K562 (cell line): Measurements from ENCODE around the gene LARP6.

Experiments
- GTF2F1 ChIP-seq: IDR thresholded peaks from 2 replicates; pipeline ENCODE4 v1.6.1; 2011; ENCODE audit warnings: low read depth, low read length, improper control_type of control experiment
- MAX ChIP-seq: sonication (generic); formaldehyde crosslinking; IDR thresholded peaks from 2 replicates; pipeline ENCODE4 v1.9.0; 2022; ENCODE audit warnings: mild to moderate bottlenecking, missing genetic modification reagents
- PATZ1 ChIP-seq: fragments of 250-450 bp; sonication (Bioruptor Pico); IDR thresholded peaks from 2 replicates; pipeline ENCODE4 v1.5.0; 2020; ENCODE audit warnings: mild to moderate bottlenecking, borderline replicate concordance
- POLR2A ChIP-seq: fragments of 450-650 bp; conservative IDR thresholded peaks from 2 replicates; pipeline ENCODE4 v1.6.1; 2016
- POLR2H ChIP-seq: IDR thresholded peaks from 2 replicates; pipeline ENCODE4 v1.6.1; 2016; ENCODE audit warnings: missing genetic modification characterization, low read depth, mild to moderate bottlenecking, control low read depth, missing compliant biosample characterization, moderate library complexity
- RBM25 ChIP-seq: fragments of 200-400 bp; formaldehyde crosslinking; IDR thresholded peaks from 2 replicates; pipeline ENCODE4 v1.6.1; 2018; ENCODE audit warnings: low read length, low read depth, moderate library complexity; ENCODE audit not compliant: severe bottlenecking
- ZC3H8 ChIP-seq: fragments of 450-650 bp; IDR thresholded peaks from 2 replicates; pipeline ENCODE4 v1.6.1; 2017
- ZNF121 ChIP-seq: sonication (generic); formaldehyde crosslinking; conservative IDR thresholded peaks from 2 replicates; pipeline ENCODE4 v1.8.0; 2022; ENCODE audit warnings: missing genetic modification reagents

- TF ChIP-seq GTF2F1: no peak
- no peak for TF ChIP-seq PATZ1 (CRISPR knock-in tag)
- no peak for TF ChIP-seq POLR2H (tag)
- TF ChIP-seq RBM25: no peak
- no peak for TF ChIP-seq MAX (CRISPR knock-in tag)
- TF ChIP-seq POLR2A: no peak
- TF ChIP-seq ZNF121: no peak
- no peak for TF ChIP-seq ZC3H8
These were observed 23.3 kb downstream of the LARP6 start for GRCh38 chr15:70830615-70831014.
